Measurements from ENCODE around the gene IQCH.

IQCH gene

GRCh38 chr15:67228286-67228685, 26.3 kb upstream of the IQCH start:
- TF ChIP-seq, protein P1, sequence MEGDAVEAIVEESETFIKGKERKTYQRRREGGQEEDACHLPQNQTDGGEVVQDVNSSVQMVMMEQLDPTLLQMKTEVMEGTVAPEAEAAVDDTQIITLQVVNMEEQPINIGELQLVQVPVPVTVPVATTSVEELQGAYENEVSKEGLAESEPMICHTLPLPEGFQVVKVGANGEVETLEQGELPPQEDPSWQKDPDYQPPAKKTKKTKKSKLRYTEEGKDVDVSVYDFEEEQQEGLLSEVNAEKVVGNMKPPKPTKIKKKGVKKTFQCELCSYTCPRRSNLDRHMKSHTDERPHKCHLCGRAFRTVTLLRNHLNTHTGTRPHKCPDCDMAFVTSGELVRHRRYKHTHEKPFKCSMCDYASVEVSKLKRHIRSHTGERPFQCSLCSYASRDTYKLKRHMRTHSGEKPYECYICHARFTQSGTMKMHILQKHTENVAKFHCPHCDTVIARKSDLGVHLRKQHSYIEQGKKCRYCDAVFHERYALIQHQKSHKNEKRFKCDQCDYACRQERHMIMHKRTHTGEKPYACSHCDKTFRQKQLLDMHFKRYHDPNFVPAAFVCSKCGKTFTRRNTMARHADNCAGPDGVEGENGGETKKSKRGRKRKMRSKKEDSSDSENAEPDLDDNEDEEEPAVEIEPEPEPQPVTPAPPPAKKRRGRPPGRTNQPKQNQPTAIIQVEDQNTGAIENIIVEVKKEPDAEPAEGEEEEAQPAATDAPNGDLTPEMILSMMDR (IDR thresholded peaks at IDR 0.05; ENCODE audit: control insufficient read depth, extremely low read depth, insufficient read depth): no peak
- DNase-seq (ENCODE audit: low read depth): no peak
- H3K4me3 ChIP-seq (ENCODE audit: low read depth, low read length): no peak overlapping the region

DNA sequence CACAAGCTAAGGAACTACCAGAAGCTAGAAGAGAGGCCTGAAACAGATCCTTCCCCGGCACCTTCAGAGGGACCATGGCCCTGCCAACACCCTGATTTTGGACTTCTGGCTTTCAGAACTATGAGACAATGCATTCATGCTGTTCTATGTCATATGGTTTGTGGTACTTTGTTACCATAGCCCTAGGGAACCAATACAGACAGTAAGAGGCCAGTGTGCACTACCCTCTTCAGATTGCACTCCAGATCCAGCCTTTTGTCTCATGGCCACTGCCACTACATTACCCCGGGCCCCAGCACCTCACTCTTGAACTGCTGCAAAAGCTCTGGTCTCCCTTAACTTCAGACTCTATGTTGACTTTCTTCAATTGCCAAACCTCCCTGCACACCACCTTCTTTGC, 24.1 kb upstream of the IQCH start:
- H3K4me3 ChIP-seq (ENCODE audit: low read depth, low read length): no peak overlapping the region
- TF ChIP-seq, protein P1 (IDR thresholded peaks at IDR 0.05; ENCODE audit: control insufficient read depth, extremely low read depth, insufficient read depth): no peak
- no peak for DNase-seq (ENCODE audit: low read depth)

DNA sequence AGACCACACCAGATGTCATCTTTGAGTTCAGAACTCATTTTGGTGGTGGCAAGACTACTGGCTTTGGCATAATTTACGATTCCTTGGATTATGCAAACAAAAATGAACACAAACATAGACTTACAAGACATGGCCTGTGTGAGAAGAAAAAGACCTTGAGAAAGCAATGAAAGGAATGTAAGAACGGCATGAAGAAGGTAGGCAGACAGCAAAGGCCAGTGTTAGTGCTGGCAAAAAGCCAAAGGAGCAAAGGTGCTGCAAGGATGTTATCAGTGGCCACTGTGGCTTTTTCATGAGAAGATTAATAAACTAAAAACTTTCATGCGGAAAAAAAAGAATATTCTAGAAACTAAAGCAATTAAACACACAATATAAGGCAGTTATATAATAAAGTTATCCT, 22.0 kb upstream of the IQCH start:
- DNase-seq (ENCODE audit: low read depth): peak; percentile 85
- TF ChIP-seq, protein P1 (IDR thresholded peaks at IDR 0.05; ENCODE audit: control insufficient read depth, extremely low read depth, insufficient read depth): no peak

GRCh38 chr15:67240235-67241131, 14.1 kb upstream of the IQCH start:
- TF ChIP-seq, protein P1 (IDR thresholded peaks at IDR 0.05; ENCODE audit: control insufficient read depth, extremely low read depth, insufficient read depth): peak; percentile 70
- peak; percentile 36 for DNase-seq (ENCODE audit: low read depth)

More for the DNA sequence above, 22.0 kb upstream of the IQCH start:
- H3K4me3 ChIP-seq (ENCODE audit: low read depth, low read length): no peak overlapping the region

DNA sequence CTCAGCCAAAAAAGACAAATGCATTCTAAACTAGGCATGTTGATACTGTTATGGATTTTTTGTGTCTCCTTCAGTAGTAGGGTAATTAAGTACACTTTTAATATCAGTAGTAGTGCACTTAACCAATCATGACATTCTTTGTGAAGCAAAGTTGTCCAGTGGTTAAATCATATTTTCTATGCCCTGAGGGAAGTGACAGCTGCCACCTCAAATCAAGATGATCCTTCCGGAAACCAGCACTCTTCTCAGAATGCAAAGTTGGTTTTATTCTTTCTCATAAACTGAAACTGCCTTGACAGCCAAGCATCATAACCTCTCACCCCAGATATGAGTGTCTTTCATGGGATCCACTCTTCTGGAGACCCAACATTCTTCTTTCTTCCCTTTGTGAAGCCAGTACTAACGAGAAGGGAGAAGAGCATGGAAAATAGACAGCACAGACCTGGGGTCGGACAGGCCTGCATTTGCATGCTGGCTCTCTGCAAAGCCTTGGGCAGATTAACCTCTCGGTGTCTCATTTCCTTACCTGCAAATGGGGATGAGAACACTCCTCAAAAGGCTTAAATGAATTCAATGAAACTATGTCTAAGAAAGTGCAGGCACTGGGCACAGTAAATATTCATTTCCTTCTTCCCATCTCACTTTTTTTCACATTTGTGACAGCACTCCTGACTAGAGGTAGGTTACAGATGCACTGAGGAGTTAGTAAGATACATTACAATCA, 13.3 kb upstream of the IQCH start:
- no peak for DNase-seq (ENCODE audit: low read depth)
- no peak overlapping the region for H3K4me3 ChIP-seq (ENCODE audit: low read depth, low read length)
- TF ChIP-seq, protein P1 (IDR thresholded peaks at IDR 0.05; ENCODE audit: control insufficient read depth, extremely low read depth, insufficient read depth): no peak

More at GRCh38 chr15:67240235-67241131, 14.1 kb upstream of the IQCH start:
- no peak overlapping the region for H3K4me3 ChIP-seq (ENCODE audit: low read depth, low read length)

DNA sequence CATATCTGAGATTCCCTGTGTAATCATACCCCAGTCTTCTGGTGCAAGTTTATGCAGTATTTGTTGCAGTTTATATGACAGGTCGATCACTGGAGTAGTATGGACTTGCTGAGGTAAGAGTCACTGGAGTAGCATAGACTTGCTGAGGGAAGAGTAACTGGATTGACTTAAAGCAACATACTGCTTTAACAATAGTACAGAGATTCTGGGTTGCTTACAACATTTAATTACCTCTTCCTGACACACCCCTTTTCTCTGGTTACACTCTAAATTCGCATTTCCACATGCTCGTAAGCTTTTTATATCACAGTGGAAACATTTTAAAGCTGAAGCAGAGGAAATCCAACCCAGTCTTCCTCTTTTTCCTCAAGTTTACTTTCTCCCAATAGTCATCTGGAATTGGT, 11.9 kb upstream of the IQCH start:
- TF ChIP-seq, protein P1 (IDR thresholded peaks at IDR 0.05; ENCODE audit: control insufficient read depth, extremely low read depth, insufficient read depth): no peak
- DNase-seq (ENCODE audit: low read depth): no peak
- H3K4me3 ChIP-seq (ENCODE audit: low read depth, low read length): no peak overlapping the region
